Germinal center (tissue), 1 donor: ENCODE data around the gene CMTM8.

Source experiments
- DNase-seq: peaks from one replicate; pipeline ENCODE4 v3.0.0; 2012; ENCODE audit warnings: mixed read lengths, low spot score

Gene CMTM8

GRCh38 chr3:32229565-32229964 is 8.9 kb upstream of the CMTM8 start:
- DNase-seq = no peak

- no peak for DNase-seq
These were observed 2.1 kb upstream of the CMTM8 start for GRCh38 chr3:32236377-32236776.

- DNase-seq = peak; percentile 10
These were observed 619 bp upstream of the CMTM8 start for GRCh38 chr3:32237670-32238452.

- DNase-seq = peak; percentile 7
These were observed 1.1 kb downstream of the CMTM8 start for GRCh38 chr3:32239307-32240158.

GRCh38 chr3:32240159-32240545 is 1.7 kb downstream of the CMTM8 start:
- peak; percentile 76 for DNase-seq

GRCh38 chr3:32241100-32241499 is 2.6 kb downstream of the CMTM8 start:
- DNase-seq = no peak

GRCh38 chr3:32243519-32243918 is 5.0 kb downstream of the CMTM8 start:
- DNase-seq = no peak

- no peak for DNase-seq
These were observed 6.7 kb downstream of the CMTM8 start for GRCh38 chr3:32245200-32245599.

GRCh38 chr3:32246079-32246675 is 7.7 kb downstream of the CMTM8 start:
- no peak for DNase-seq

- no peak for DNase-seq
These were observed 10.8 kb downstream of the CMTM8 start for GRCh38 chr3:32249184-32249782.

GRCh38 chr3:32254268-32254667 is 15.8 kb downstream of the CMTM8 start:
- DNase-seq = no peak

- no peak for DNase-seq
These were observed 16.9 kb downstream of the CMTM8 start for GRCh38 chr3:32255345-32255744.

- DNase-seq = no peak
These were observed 17.7 kb downstream of the CMTM8 start for GRCh38 chr3:32256206-32256605.

- DNase-seq = no peak
These were observed 18.6 kb downstream of the CMTM8 start for GRCh38 chr3:32257042-32257441.

GRCh38 chr3:32257641-32258438 is 19.4 kb downstream of the CMTM8 start:
- no peak for DNase-seq

- DNase-seq = no peak
These were observed 20.4 kb downstream of the CMTM8 start for GRCh38 chr3:32258869-32259268.

GRCh38 chr3:32261545-32261944 is 23.1 kb downstream of the CMTM8 start:
- no peak for DNase-seq

- no peak for DNase-seq
These were observed 23.7 kb downstream of the CMTM8 start for GRCh38 chr3:32262201-32262600.

GRCh38 chr3:32274306-32274705 is 35.8 kb downstream of the CMTM8 start:
- no peak for DNase-seq

GRCh38 chr3:32275506-32275905 is 37.0 kb downstream of the CMTM8 start:
- DNase-seq = no peak

- no peak for DNase-seq
These were observed 37.9 kb downstream of the CMTM8 start for GRCh38 chr3:32276279-32276841.
